GM12891 (cell line): Measurements from ENCODE around the gene CAPN11.

Source experiments
- PAX5 ChIP-seq: IDR thresholded peaks from 2 replicates; pipeline ENCODE4 v1.6.1; 2011; ENCODE audit warnings: low read length, moderate library complexity, mild to moderate bottlenecking; ENCODE audit not compliant: insufficient read depth, severe bottlenecking
- POLR2A ChIP-seq: IDR thresholded peaks from 2 replicates; pipeline ENCODE4 v1.6.1; 2011; ENCODE audit warnings: low read depth, low read length, control low read depth
- POLR2AphosphoS5 ChIP-seq: IDR thresholded peaks from 2 replicates; pipeline ENCODE4 v1.6.1; 2011; ENCODE audit warnings: low read depth, low read length, control low read depth
- POU2F2 ChIP-seq: IDR thresholded peaks from 2 replicates; pipeline ENCODE4 v1.6.1; 2011; ENCODE audit warnings: low read depth, mild to moderate bottlenecking, control low read depth, low read length, moderate library complexity
- SPI1 ChIP-seq: IDR thresholded peaks from 2 replicates; pipeline ENCODE4 v1.6.1; 2011; ENCODE audit warnings: low read depth, low read length, control low read depth
- TAF1 ChIP-seq: IDR thresholded peaks from 2 replicates; pipeline ENCODE4 v1.6.1; 2011; ENCODE audit warnings: low read depth, low read length, control low read depth

GRCh38 chr6:44232676-44233566 is 74.3 kb downstream of the CAPN11 start:
- TF ChIP-seq POLR2AphosphoS5 (no peak), POLR2A (no peak), TAF1 (no peak), PAX5 (no peak), SPI1 (no peak), POU2F2 (no peak)
